Esophagus (tissue), 2 donors: ENCODE results near the gene NCR3LG1. TPM values are rescaled to one million over a fixed set of nuclear protein-coding genes. Genes with fewer than 3 reads are reported as not detected.
"Not testable (repeated sequence)": the region's sequence is repeated elsewhere in the genome, so short reads cannot be mapped to it uniquely, and the experiment has no call there.

Source experiments
- H3K27ac ChIP-seq, 2 donors: one replicate each; pipeline ENCODE4 v1.5.1; 2013; ENCODE audit warnings: low read depth in 2 of 2, mild to moderate bottlenecking in 2 of 2, inconsistent platforms in 1 of 2, low read length in 1 of 2, moderate library complexity in 1 of 2
- H3K27me3 ChIP-seq, 2 donors: one replicate each; pipeline ENCODE4 v1.6.1; 2013; ENCODE audit warnings: low read length in 2 of 2, control low read depth in 1 of 2, mild to moderate bottlenecking in 1 of 2; ENCODE audit not compliant: insufficient read depth in 2 of 2, control insufficient read depth in 1 of 2
- H3K36me3 ChIP-seq, 2 donors: one replicate each; pipeline ENCODE4 v1.6.1; 2013; ENCODE audit warnings: low read length in 1 of 2; ENCODE audit not compliant: control insufficient read depth in 2 of 2, insufficient read depth in 2 of 2
- H3K4me1 ChIP-seq, 2 donors: one replicate each; pipeline ENCODE4 v1.6.1; 2013; ENCODE audit warnings: low read length in 1 of 2; ENCODE audit not compliant: control insufficient read depth in 2 of 2, insufficient read depth in 2 of 2
- H3K4me3 ChIP-seq, 2 donors: one replicate each; pipeline ENCODE4 v1.5.1; 2013; ENCODE audit warnings: low read length in 2 of 2, mild to moderate bottlenecking in 2 of 2, low read depth in 1 of 2, moderate library complexity in 1 of 2
- H3K9me3 ChIP-seq, 2 donors: one replicate each; pipeline ENCODE4 v1.6.1; 2013; ENCODE audit warnings: mild to moderate bottlenecking in 2 of 2, low read depth in 1 of 2, low read length in 1 of 2, moderate library complexity in 1 of 2; ENCODE audit not compliant: control insufficient read depth in 2 of 2, insufficient read depth in 1 of 2
- WGBS, 2 donors: extraction: QIAGEN DNeasy Blood & Tissue Kit; methylation state at CpG; one replicate each; pipeline ENCODE4 v1.1.7; 2013; 5-methylcytosine and 5-hydroxymethylcytosine counted together
- polyA plus RNA-seq, 2 donors: library from polyadenylated mRNA; stranded (reverse); fragments of 200-250 nt; gene quantifications; one replicate each; pipeline ENCODE4 v1.2.3, GENCODE V29; 2013
- donor health status: healthy with polysubstance abuse.
- donor health status: Bipolar disorder and iron deficiency.

The NCR3LG1 gene
- polyA plus RNA-seq, 2 donors, result 0.71 TPM

DNA sequence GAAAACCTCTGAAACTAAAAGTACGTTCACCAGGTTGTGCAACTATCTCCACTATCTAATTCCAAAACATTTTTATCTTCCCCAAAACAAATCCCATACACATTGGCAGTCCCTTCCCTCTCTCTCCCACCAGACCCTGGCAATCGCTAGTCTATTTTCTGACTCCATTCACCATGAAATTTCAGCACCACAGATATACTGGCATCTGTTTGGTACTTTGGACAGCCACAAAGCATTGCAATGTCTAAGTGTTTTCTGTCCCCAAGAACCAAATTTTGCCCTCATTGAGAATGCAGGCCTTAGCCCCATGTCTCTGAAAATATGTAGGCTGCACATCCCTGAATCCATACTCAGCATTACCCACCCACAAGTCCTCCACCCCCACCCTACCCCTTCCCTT lies 64.9 kb downstream of the NCR3LG1 start:
- H3K27me3 ChIP-seq, result peaks cover 0 to 3% of the 10 kb centered on the region in 2 donors
- H3K36me3 ChIP-seq, result no peaks in the 10 kb centered on the region
- H3K4me3 ChIP-seq, result no peak overlapping the region
- no peaks in the 10 kb centered on the region for H3K9me3 ChIP-seq
- no peak overlapping the region for H3K27ac ChIP-seq
- WGBS, 2 donors, result 69% methylated on average over 2 of the region's 2 CpGs
- H3K4me1 ChIP-seq, result no peaks in the 10 kb centered on the region

DNA sequence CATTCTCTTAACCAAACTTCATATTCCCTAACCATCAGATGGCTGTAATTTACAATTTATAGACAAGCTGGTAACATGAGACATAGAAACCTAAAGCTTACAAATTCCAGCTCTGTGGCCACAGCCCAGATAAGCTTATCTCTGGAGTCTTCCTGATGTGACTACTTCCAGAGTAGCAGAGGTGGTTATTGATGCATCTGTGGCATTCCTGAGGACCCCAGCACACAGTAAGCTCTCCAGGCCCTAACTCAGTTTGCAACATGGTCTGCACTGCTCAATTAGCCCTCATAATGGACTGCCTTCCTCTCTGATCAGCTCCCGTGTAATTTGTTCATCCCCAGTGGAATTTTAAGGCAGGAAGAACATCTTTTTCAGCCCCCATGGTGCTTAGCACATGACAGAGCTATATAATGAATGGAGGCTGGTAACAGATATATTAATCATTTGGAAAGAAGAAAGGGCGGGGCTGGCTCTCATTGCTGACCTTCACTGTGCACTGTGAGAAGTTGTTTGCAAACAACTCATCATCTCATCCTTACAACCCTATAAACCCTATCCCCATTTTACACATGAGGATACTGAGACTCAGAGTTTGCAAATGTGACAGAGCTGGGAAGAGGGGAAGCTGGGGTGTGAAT lies 67.0 kb downstream of the NCR3LG1 start:
- WGBS, 2 donors, result 49 to 52% methylated on average over 2 of the region's 2 CpGs
- Histone ChIP-seq H3K27me3 (peaks cover 0 to 3% of the 10 kb centered on the region in 2 donors), H3K27ac (no peak overlapping the region), H3K9me3 (no peaks in the 10 kb centered on the region), H3K36me3 (no peaks in the 10 kb centered on the region), H3K4me1 (no peaks in the 10 kb centered on the region), H3K4me3 (no peak overlapping the region)

DNA sequence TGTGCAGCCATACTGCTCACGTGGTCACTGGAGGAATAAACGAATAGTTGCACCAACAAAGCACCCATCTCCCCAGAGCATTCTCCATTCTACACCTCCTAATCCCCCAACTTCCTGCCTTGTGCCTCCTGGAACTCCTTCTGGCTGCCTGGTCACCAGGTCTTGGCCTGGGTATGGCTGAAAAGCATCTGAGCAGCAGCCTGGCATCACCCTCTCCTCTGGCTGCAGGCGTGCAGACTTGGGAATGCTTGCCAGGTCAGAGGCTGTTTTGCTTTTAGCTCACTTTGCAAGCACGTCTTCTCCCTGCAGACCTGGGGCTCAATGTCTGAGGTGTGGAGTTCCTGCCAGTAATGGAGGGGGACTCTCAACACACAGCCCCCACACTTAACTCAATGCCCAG lies 70.2 kb downstream of the NCR3LG1 start:
- H3K27me3 ChIP-seq, result no peaks in the 10 kb centered on the region
- 44 to 57% methylated on average over 4 of the region's 4 CpGs for WGBS, 2 donors

DNA sequence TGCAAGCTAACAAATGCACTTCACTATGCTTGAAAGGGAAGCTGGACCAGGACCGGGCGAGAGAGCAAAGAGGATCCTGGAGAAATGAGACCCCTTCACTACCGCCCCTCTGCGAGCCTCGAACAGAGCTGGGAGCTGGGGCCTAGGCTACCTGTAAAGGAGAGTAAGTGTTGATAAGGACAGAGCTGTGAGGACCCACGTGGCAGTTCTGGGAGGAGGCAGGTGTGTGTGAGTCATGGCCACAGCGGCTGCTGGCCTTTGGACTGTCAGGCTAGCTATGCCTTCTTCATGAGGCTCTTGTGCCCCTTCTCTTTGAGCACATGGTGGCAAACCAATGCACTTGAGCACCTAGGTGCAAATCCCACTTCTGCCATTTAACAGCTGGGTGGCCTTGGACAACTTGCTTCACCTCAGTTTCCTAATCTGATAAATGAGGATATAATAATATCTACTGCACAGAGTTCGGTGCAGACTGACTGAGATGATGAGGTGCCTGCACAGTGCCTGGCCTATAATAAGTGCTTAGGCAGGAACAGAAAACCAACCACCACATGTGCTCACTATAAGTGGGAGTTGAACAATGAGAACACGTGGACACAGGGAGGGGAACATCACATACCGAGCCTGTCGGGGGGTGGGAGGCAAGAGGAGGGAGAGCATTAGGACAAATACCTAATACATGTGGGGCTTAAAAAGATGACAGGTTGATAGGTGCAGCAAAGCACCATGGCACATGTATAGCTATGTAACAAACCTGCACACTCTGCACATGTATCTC lies 72.1 kb downstream of the NCR3LG1 start:
- WGBS, 2 donors, result 65 to 76% methylated on average over 11 of the region's 11 CpGs
- H3K9me3 ChIP-seq, result no peaks in the 10 kb centered on the region
- no peak overlapping the region for H3K27ac ChIP-seq
- no peaks in the 10 kb centered on the region for H3K4me1 ChIP-seq
- H3K27me3 ChIP-seq, result no peaks in the 10 kb centered on the region
- no peak overlapping the region for H3K4me3 ChIP-seq
- no peaks in the 10 kb centered on the region for H3K36me3 ChIP-seq

More for the DNA sequence above, 70.2 kb downstream of the NCR3LG1 start:
- Histone ChIP-seq H3K36me3 (no peaks in the 10 kb centered on the region), H3K4me1 (no peaks in the 10 kb centered on the region), H3K9me3 (no peaks in the 10 kb centered on the region), H3K4me3 (no peak overlapping the region), H3K27ac (no peak overlapping the region)

DNA sequence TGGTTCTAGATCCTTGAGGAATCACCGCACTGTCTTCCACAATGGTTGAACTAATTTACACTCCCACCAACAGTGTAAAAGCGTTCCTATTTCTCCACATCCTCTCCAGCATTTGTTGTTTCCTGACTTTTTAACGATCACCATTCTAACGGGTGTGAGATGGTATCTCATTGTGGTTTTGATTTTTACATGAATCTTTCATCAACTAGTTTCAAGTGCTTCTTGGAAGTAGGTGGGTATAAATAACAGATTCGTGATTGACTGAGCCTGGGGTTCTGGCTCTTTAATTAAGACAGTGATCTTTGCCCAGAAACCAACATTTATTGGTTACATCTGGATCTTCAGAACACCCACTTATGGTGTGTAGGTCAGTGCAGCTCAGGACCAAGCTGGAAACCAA lies 74.6 kb downstream of the NCR3LG1 start:
- H3K36me3 ChIP-seq, H3K4me1 ChIP-seq, H3K9me3 ChIP-seq, H3K4me3 ChIP-seq, H3K27me3 ChIP-seq, H3K27ac ChIP-seq: not testable (repeated sequence)
- WGBS, 2 donors, result 66 to 69% methylated on average over 4 to 5 of the region's 5 CpGs

Other genes starting within 250 kb of the NCR3LG1 start
- 1 to 10 TPM; 5.6 to 6.5 TPM for gene PIK3C2A, start 143.8 kb upstream of the NCR3LG1 start, polyA plus RNA-seq
- 100 to 1,000 TPM; 174 to 326 TPM for gene NUCB2, start 75.1 kb upstream of the NCR3LG1 start, polyA plus RNA-seq
- gene KCNJ11, start 36.9 kb downstream of the NCR3LG1 start, polyA plus RNA-seq, result under 1 TPM; 0.67 to 0.71 TPM
- gene ABCC8, start 125.0 kb downstream of the NCR3LG1 start, polyA plus RNA-seq, result under 1 TPM; 0.10 to 0.29 TPM
- under 1 TPM; 0.08 TPM for gene USH1C, start 192.6 kb downstream of the NCR3LG1 start, polyA plus RNA-seq
- not detected for gene OTOG, start 195.5 kb downstream of the NCR3LG1 start, polyA plus RNA-seq